PC-9 (cell line): Measurements from ENCODE around the gene IQSEC3. TPM values are rescaled to one million over a fixed set of nuclear protein-coding genes. Genes with fewer than 3 reads are reported as not detected.

ENCODE experiments used
- BruUV-seq: library from RNA; stranded (reverse); fragments of 400-500 nt; replicated peaks from 2 replicates; lab custom pipeline; 2021; lab: Mats Ljungman, UMichigan
- CTCF ChIA-PET: fragments of 300-600 bp; sonication (Branson Sonifier 250); formaldehyde crosslinking; loops from one replicate; lab custom pipeline; 2022; ENCODE audit warnings: antibody characterized with exemption; lab: Charles Lee
- POLR2A ChIA-PET: fragments of 300-600 bp; sonication (Branson Sonifier 250); formaldehyde crosslinking; loops from one replicate; lab custom pipeline; 2022; ENCODE audit warnings: antibody characterized with exemption; ENCODE audit not compliant: unreplicated experiment; lab: Charles Lee
- DNase-seq, 2 experiments: peaks; one replicate each; pipeline versions ENCODE4 v3.0.0 to v3.0.0-alpha.2; 2015 to 2022; ENCODE audit warnings: mixed read lengths in 1 of 2
- H2AFZ ChIP-seq: fragments of 200-600 bp; sonication (generic); 2 replicates; pipeline ENCODE4 v1.8.1; 2017; ENCODE audit warnings: antibody characterized with exemption
- H3F3A ChIP-seq: fragments of 200-600 bp; sonication (generic); 2 replicates; pipeline ENCODE4 v1.8.1; 2017; ENCODE audit warnings: antibody characterized with exemption, mild to moderate bottlenecking, low read depth; ENCODE audit not compliant: insufficient read depth
- H3K27ac ChIP-seq: fragments of 200-600 bp; sonication (generic); 2 replicates; pipeline ENCODE4 v1.6.1; 2016; ENCODE audit warnings: mixed run types
- H3K27me3 ChIP-seq: fragments of 200-600 bp; sonication (generic); 2 replicates; pipeline ENCODE4 v1.6.1; 2016; ENCODE audit warnings: low read depth, mixed run types; ENCODE audit not compliant: insufficient read depth
- H3K36me3 ChIP-seq: fragments of 200-600 bp; sonication (generic); 2 replicates; pipeline ENCODE4 v1.6.1; 2016; ENCODE audit warnings: low read depth, mixed run types
- H3K4me1 ChIP-seq: fragments of 200-600 bp; sonication (generic); replicated peaks from 2 replicates; pipeline ENCODE4 v1.6.1; 2016; ENCODE audit warnings: mixed run types; ENCODE audit not compliant: insufficient read depth
- H3K4me2 ChIP-seq: fragments of 200-600 bp; sonication (generic); 2 replicates; pipeline ENCODE4 v1.6.1; 2017; ENCODE audit warnings: mixed run types
- H3K4me3 ChIP-seq: fragments of 200-600 bp; sonication (generic); 2 replicates; pipeline ENCODE4 v1.6.1; 2016; ENCODE audit warnings: mixed run types
- H3K79me2 ChIP-seq: fragments of 200-600 bp; sonication (generic); 2 replicates; pipeline ENCODE4 v1.6.1; 2017; ENCODE audit warnings: low read depth, mixed run types
- H3K9me2 ChIP-seq: fragments of 200-600 bp; sonication (generic); 2 replicates; pipeline ENCODE4 v1.8.1; 2017; ENCODE audit warnings: mild to moderate bottlenecking; ENCODE audit not compliant: insufficient read depth
- H3K9me3 ChIP-seq: fragments of 200-600 bp; sonication (generic); 2 replicates; pipeline ENCODE4 v1.8.1; 2016; ENCODE audit warnings: low read depth; ENCODE audit not compliant: insufficient read depth
- H4K20me1 ChIP-seq: fragments of 200-600 bp; sonication (generic); 2 replicates; pipeline ENCODE4 v1.8.1; 2017; ENCODE audit not compliant: insufficient read depth
- EZH2 ChIP-seq: fragments of 200-600 bp; sonication (generic); IDR thresholded peaks from 2 replicates; pipeline ENCODE4 v1.8.0; 2017; ENCODE audit warnings: antibody characterized with exemption, low read depth
- intact Hi-C: fragments of 100-400 bp; cut with micrococcal nuclease; formaldehyde crosslinking; loops from one replicate; pipeline ENCODE4 v1.10.0; 2022; ENCODE audit not compliant: unreplicated experiment
- total RNA-seq: library from RNA; stranded (reverse); gene quantifications from 2 replicates; pipeline ENCODE4 v1.2.3, GENCODE V29; 2021
- TF ChIP-seq, protein P1 (sequence below): fragments of 200-600 bp; sonication (generic); conservative IDR thresholded peaks from 2 replicates; pipeline ENCODE4 v1.6.1; 2017; ENCODE audit warnings: mixed run types, antibody characterized with exemption, mild to moderate bottlenecking, moderate library complexity

IQSEC3 gene
- total RNA-seq, 1 experiment from 2014 or later = not detected

DNA sequence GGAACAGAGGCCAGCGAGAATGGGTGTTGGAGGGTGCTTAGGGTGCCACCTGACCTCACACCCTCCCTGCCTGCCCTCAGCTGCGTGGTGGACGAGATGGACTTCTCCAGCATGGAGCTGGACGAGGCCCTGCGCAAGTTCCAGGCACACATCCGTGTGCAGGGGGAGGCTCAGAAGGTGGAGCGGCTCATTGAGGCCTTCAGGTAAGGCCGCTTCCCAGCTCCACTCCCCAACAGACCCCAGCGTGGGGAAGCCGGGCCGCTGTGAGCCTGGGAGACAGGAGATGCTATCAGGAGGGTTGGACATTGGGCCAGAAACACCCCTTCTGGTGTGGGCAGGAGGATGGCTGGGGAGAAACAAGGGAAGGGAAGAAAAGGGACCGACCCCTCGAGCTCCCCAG, 90.4 kb downstream of the IQSEC3 start:
- Histone ChIP-seq H3K79me2 (no peaks in the 10 kb centered on the region), H3K9me2 (no peaks in the 10 kb centered on the region), H3K36me3 (no peaks in the 10 kb centered on the region), H3K4me3 (no peak overlapping the region), H2AFZ (no peak overlapping the region), H3K27ac (no peak overlapping the region), H3F3A (no peaks in the 10 kb centered on the region), H3K27me3 (peaks cover 90% of the 10 kb centered on the region), H3K9me3 (no peaks in the 10 kb centered on the region), H3K4me1 (no peaks in the 10 kb centered on the region), H3K4me2 (no peak overlapping the region), H4K20me1 (no peaks in the 10 kb centered on the region)
- ChIA-PET CTCF (no interaction called here), POLR2A (no interaction called here)
- intact Hi-C loops = no loop called here
- no TSS peak for BruUV-seq
- no peak for DNase-seq
- TF ChIP-seq EZH2 = 0 out of 2 replicates have a peak, but pooled peaks have one; percentile 44
- TF ChIP-seq, protein P1, sequence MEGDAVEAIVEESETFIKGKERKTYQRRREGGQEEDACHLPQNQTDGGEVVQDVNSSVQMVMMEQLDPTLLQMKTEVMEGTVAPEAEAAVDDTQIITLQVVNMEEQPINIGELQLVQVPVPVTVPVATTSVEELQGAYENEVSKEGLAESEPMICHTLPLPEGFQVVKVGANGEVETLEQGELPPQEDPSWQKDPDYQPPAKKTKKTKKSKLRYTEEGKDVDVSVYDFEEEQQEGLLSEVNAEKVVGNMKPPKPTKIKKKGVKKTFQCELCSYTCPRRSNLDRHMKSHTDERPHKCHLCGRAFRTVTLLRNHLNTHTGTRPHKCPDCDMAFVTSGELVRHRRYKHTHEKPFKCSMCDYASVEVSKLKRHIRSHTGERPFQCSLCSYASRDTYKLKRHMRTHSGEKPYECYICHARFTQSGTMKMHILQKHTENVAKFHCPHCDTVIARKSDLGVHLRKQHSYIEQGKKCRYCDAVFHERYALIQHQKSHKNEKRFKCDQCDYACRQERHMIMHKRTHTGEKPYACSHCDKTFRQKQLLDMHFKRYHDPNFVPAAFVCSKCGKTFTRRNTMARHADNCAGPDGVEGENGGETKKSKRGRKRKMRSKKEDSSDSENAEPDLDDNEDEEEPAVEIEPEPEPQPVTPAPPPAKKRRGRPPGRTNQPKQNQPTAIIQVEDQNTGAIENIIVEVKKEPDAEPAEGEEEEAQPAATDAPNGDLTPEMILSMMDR = no peak

DNA sequence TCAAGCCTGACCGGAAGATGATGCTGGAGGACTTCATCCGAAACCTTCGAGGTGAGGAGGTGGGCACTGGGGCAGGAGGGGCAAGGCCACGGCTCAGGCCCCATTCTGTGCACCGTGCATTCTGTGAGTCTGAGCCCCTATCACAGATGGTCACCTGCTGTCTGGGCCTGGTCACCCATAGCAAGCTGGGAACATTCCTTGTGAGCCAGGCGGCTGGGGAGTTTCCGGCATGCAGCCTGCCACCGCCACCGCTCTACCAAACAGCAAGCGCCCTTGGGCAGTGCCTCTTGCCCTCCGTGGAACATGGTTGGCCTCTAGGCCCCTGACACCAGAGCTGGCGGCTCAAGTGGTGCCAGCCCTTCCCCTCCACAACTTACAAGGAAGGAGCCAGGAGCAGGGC, 91.1 kb downstream of the IQSEC3 start:
- no peaks in the 10 kb centered on the region for H3K9me2 ChIP-seq
- H4K20me1 ChIP-seq = no peaks in the 10 kb centered on the region; the same call in 1 of the 2 replicates
- peaks cover 85% of the 10 kb centered on the region for H3K27me3 ChIP-seq
- BruUV-seq = no TSS peak
- no peak overlapping the region for H3K4me3 ChIP-seq
- intact Hi-C loops = no loop called here
- H3K4me2 ChIP-seq = no peak overlapping the region
- no peaks in the 10 kb centered on the region for H3K36me3 ChIP-seq
- no peak for TF ChIP-seq EZH2
- TF ChIP-seq, protein P1 = no peak
- CTCF ChIA-PET = no interaction called here
- no peaks in the 10 kb centered on the region for H3K9me3 ChIP-seq
- no peaks in the 10 kb centered on the region for H3K79me2 ChIP-seq
- no peak overlapping the region for H3K27ac ChIP-seq
- H3F3A ChIP-seq = no peaks in the 10 kb centered on the region
- POLR2A ChIA-PET = no interaction called here
- no peak overlapping the region for H2AFZ ChIP-seq
- H3K4me1 ChIP-seq = no peaks in the 10 kb centered on the region
- no peak for DNase-seq

DNA sequence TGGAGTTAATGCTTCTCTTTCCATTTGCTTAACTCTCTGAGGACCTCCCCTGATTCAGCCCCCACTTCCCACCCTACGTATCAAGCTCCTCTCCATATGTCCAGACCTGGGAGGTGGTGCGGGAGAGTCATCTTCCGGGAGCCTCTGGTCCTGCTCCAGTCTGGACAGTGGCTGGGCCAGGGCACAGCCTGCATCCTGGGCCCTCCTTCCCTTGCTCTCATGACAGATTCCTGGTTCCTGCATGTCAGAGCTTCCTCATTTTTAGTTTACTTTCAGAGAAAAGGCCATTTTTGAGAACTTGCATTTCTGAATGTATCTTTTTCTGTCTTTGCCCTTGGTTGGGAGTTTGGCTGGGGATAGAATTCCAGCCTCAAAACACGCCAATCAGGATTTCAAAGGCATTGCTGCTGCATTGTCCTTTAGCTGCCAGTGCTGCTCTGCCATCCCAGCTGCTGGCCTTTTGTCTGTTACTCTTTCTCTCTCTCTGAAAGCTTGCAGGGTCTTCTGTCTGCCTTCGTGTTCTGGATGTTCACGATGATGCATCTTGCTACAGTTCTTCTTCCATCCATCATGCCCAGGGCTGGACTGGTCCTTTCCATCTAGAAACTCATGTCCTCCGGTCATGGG, 92.7 kb downstream of the IQSEC3 start:
- H3K4me3 ChIP-seq = no peak overlapping the region
- no peak overlapping the region for H3K4me2 ChIP-seq
- no peaks in the 10 kb centered on the region for H3K9me2 ChIP-seq
- H3F3A ChIP-seq = no peaks in the 10 kb centered on the region
- no peak for TF ChIP-seq EZH2
- TF ChIP-seq, protein P1 = no peak
- H3K36me3 ChIP-seq = no peaks in the 10 kb centered on the region
- no peaks in the 10 kb centered on the region; the same call in 1 of the 2 replicates for H4K20me1 ChIP-seq
- no peak overlapping the region for H3K27ac ChIP-seq
- no peaks in the 10 kb centered on the region for H3K9me3 ChIP-seq
- ChIA-PET POLR2A (no interaction called here), CTCF (no interaction called here)
- intact Hi-C loops = no loop called here
- no peaks in the 10 kb centered on the region for H3K4me1 ChIP-seq
- BruUV-seq = no TSS peak
- peaks cover 70% of the 10 kb centered on the region for H3K27me3 ChIP-seq
- DNase-seq = no peak
- H2AFZ ChIP-seq = no peak overlapping the region
- H3K79me2 ChIP-seq = no peaks in the 10 kb centered on the region
